Left renal cortex interstitium (tissue), 4 donors: ENCODE data around the gene ARHGAP6. TPM values are rescaled to one million over a fixed set of nuclear protein-coding genes. Genes with fewer than 3 reads are reported as not detected.

Source experiments
- DNase-seq, 4 donors: peaks; one replicate each; pipeline ENCODE4 v3.0.0-alpha.2; 2013; ENCODE audit warnings: low read depth in 4 of 4, low spot score in 2 of 4, missing footprints in 1 of 4
- polyA plus RNA-seq, 4 donors: library from polyadenylated mRNA; unstranded; fragments of 120-200 nt; gene quantifications; one replicate each; pipeline ENCODE4 v1.2.1, GENCODE V29; 2013; ENCODE audit not compliant: insufficient read length in 4 of 4

The ARHGAP6 gene
- polyA plus RNA-seq, 4 donors: 14.4 to 15.7 (median 15.5) TPM

- DNase-seq: no peak
These were observed 231.1 kb downstream of the ARHGAP6 start for GRCh38 chrX:11434607-11435006.

- DNase-seq: no peak
These were observed 233.9 kb downstream of the ARHGAP6 start for GRCh38 chrX:11431786-11432185.

GRCh38 chrX:11430271-11430670 is 235.4 kb downstream of the ARHGAP6 start:
- no peak for DNase-seq

GRCh38 chrX:11429538-11430085 is 236.1 kb downstream of the ARHGAP6 start:
- no peak for DNase-seq

- DNase-seq: no peak
These were observed 238.2 kb downstream of the ARHGAP6 start for GRCh38 chrX:11427453-11428071.

GRCh38 chrX:11426712-11427452 is 238.8 kb downstream of the ARHGAP6 start:
- no peak for DNase-seq

- DNase-seq: no peak
These were observed 240.6 kb downstream of the ARHGAP6 start for GRCh38 chrX:11424903-11425674.

- DNase-seq: no peak
These were observed 241.8 kb downstream of the ARHGAP6 start for GRCh38 chrX:11423949-11424348.

GRCh38 chrX:11423362-11423818 is 242.3 kb downstream of the ARHGAP6 start:
- no peak for DNase-seq

- DNase-seq: no peak
These were observed 243.2 kb downstream of the ARHGAP6 start for GRCh38 chrX:11422525-11422857.

- no peak for DNase-seq
These were observed 243.8 kb downstream of the ARHGAP6 start for GRCh38 chrX:11421805-11422524.

- DNase-seq: no peak
These were observed 244.9 kb downstream of the ARHGAP6 start for GRCh38 chrX:11420851-11421250.

- no peak for DNase-seq
These were observed 246.6 kb downstream of the ARHGAP6 start for GRCh38 chrX:11419102-11419501.

GRCh38 chrX:11416600-11416999 is 249.1 kb downstream of the ARHGAP6 start:
- DNase-seq: no peak

GRCh38 chrX:11414091-11414490 is 251.6 kb downstream of the ARHGAP6 start:
- no peak for DNase-seq

- DNase-seq: no peak
These were observed 252.8 kb downstream of the ARHGAP6 start for GRCh38 chrX:11412715-11413623.

GRCh38 chrX:11409957-11410356 is 255.8 kb downstream of the ARHGAP6 start:
- DNase-seq: no peak

- no peak for DNase-seq
These were observed 256.9 kb downstream of the ARHGAP6 start for GRCh38 chrX:11408783-11409182.

- no peak for DNase-seq
These were observed 257.7 kb downstream of the ARHGAP6 start for GRCh38 chrX:11408109-11408405.
